ENCODE measurements around the gene SOCS3.

The SOCS3 gene

DNA sequence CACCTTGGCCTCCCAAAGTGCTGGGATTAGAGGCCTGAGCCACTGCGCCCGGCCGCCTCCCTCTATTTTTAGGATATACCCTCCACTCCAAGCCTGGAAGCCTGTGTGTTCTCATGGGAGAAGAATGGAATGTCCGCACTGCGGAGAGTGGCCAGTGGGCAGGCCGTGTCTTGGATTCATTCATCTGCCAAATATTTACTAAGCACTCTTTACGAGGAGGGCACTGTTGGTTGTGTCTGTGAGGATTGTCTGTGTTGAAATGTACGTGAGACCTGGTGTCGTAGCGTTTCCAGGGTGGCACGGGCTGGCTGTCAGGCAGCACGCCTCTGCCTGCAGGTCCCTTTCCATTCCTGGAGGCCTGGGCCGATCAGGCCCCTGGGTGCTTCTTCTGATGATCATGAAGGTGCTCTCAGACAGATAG lies 37.8 kb upstream of the SOCS3 start:
- H3K9ac ChIP-seq (ENCODE audit: low read depth, low read length), result no peak overlapping the region
- no peaks in the 10 kb centered on the region for H3K9me3 ChIP-seq (ENCODE audit: control insufficient read depth, insufficient read depth, low read length)
- peaks cover 48% of the 10 kb centered on the region for H3K36me3 ChIP-seq (ENCODE audit: insufficient read depth, low read length)
- H3K4me1 ChIP-seq (ENCODE audit: insufficient read depth, low read length), result no peaks in the 10 kb centered on the region; the same call in 1 of the 2 replicates

DNA sequence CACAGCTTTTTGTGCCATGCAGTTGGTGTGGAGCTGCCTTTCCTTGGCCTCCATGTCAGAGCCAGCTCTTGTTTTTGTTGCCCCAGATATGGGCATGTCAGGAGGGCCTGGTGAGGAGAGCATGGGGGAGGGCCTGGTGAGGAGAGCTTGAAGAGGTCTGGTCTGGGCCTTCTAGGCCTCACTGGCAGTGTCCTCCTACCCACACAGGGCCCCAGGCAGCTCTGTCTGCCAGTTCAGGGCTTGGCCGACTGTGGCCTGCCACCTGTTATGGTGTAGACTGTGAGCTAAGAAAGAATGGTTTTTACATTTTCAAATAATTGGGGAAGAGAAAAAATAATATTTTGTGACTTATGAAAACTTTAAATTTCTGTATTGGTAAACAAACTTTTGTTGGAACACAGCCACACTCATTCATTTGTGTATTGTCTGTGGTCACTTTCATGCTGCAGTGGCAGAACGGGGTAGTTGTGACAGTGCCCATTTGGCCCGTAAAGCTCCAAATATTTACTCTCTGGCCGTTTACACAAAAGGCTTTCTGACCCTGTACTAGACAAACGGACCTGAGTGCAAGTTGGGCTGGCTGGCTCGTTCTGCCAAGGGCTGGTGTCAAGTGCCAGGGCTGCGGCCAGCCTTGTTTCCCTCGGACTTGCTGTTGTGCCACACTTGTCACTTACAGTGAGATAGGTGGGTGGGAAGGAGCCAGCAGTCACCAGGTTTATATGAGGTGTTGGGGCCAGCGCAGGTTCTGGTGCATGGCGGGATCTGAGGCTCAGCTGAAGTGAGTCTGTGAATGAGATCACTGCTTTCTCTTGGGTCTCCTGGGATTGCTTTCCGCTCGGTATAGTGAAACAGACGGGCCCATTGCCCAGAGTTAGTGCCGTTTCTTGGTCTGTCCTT lies 36.8 kb upstream of the SOCS3 start:
- peaks cover 49% of the 10 kb centered on the region for H3K36me3 ChIP-seq (ENCODE audit: insufficient read depth, low read length)
- H3K4me1 ChIP-seq (ENCODE audit: insufficient read depth, low read length), result peaks cover 10% of the 10 kb centered on the region
- H3K9ac ChIP-seq (ENCODE audit: low read depth, low read length), result no peak overlapping the region
- no peaks in the 10 kb centered on the region for H3K9me3 ChIP-seq (ENCODE audit: control insufficient read depth, insufficient read depth, low read length)

DNA sequence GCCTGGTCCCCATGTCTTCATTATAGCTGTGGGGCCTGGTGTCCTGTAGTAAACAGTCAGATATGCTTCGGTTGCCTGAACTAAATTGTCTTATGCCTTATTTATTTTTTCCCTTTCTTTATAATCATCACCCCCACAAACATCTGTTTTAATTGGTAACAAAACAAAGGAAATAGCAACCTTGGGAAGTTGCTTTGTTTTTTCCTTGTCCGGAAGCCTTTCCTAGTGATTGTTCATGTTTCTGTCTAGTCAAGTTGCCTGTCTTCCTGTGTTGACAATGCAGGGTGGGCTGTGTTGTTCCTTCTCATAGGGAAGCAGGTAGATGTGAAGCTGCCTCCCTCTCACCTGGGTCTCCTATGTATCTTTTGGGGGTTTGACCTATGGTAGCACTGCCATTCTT lies 35.3 kb upstream of the SOCS3 start:
- Histone ChIP-seq H3K9ac (ENCODE audit: low read depth, low read length) (no peak overlapping the region), H3K4me1 (ENCODE audit: insufficient read depth, low read length) (peaks cover 17% of the 10 kb centered on the region), H3K36me3 (ENCODE audit: insufficient read depth, low read length) (peaks cover 40% of the 10 kb centered on the region), H3K9me3 (ENCODE audit: control insufficient read depth, insufficient read depth, low read length) (no peaks in the 10 kb centered on the region)

DNA sequence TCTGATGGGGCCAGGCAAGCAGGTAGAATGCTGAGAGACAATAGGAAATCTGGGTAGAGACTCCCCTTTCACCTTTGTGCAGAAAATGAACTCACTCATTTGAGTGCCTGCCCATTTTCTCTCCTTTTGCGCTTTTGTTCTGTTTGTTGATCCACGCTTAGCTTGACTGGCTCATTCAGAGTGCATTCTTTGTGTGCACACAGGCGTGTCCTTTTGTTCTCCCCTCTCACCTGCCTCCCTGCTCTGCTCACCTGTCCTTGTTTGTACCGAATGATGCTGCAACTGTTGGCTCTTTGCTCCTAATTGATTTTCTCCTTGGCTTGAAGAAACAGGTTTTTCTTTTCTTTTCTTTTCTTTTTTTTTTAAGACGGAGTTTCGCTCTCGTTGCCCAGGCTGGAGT lies 34.3 kb upstream of the SOCS3 start:
- no peak overlapping the region for H3K9ac ChIP-seq (ENCODE audit: low read depth, low read length)
- H3K4me1 ChIP-seq (ENCODE audit: insufficient read depth, low read length), result peaks cover 22% of the 10 kb centered on the region
- H3K36me3 ChIP-seq (ENCODE audit: insufficient read depth, low read length), result peaks cover 30% of the 10 kb centered on the region
- no peaks in the 10 kb centered on the region for H3K9me3 ChIP-seq (ENCODE audit: control insufficient read depth, insufficient read depth, low read length)

DNA sequence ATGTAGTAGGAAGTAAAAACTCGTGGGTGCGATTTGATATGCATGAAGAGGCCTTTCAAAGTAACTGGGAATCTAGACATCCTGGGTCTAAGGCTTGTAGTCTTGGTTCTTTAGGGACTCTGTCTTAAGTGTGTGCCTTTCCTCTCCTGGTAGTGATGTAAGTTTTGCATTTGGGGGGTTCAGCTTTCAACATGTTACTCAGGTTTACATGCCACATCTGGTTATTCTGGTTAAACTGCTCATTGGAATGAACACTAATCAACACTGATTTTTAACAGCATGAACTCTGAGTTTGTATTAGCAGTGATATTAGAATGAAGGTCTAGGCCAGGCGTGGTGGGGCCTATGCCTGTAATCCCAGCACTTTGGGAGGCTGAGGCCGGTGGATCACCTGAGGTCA lies 33.7 kb upstream of the SOCS3 start:
- H3K4me1 ChIP-seq (ENCODE audit: insufficient read depth, low read length), result peaks cover 23% of the 10 kb centered on the region
- H3K36me3 ChIP-seq (ENCODE audit: insufficient read depth, low read length), result peaks cover 25% of the 10 kb centered on the region
- no peak overlapping the region for H3K9ac ChIP-seq (ENCODE audit: low read depth, low read length)
- no peaks in the 10 kb centered on the region for H3K9me3 ChIP-seq (ENCODE audit: control insufficient read depth, insufficient read depth, low read length)

DNA sequence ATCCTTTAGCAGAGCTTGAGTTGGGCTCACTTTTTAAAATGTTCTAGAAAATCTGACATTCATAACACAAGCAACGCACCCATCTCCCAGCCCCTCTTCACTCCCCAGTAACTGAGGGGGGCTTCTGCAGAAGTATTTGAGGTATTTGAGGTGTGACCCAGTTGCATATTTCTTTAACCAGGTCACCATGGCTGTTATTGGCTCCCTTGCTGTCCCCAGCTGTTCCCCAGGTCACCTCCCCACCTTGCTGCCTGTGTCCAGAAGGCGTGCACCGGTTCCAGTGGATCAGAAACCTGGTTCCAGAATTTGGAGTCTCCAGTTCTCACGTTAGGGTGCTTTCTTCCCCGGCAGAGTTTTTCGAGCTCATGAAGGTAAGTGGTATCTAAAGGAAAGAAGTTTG lies 32.4 kb upstream of the SOCS3 start:
- Histone ChIP-seq H3K9me3 (ENCODE audit: control insufficient read depth, insufficient read depth, low read length) (no peaks in the 10 kb centered on the region), H3K4me1 (ENCODE audit: insufficient read depth, low read length) (peaks cover 29% of the 10 kb centered on the region), H3K9ac (ENCODE audit: low read depth, low read length) (0 out of 2 replicates have a peak overlapping the region, but pooled peaks have one; percentile 12), H3K36me3 (ENCODE audit: insufficient read depth, low read length) (peaks cover 15% of the 10 kb centered on the region)

DNA sequence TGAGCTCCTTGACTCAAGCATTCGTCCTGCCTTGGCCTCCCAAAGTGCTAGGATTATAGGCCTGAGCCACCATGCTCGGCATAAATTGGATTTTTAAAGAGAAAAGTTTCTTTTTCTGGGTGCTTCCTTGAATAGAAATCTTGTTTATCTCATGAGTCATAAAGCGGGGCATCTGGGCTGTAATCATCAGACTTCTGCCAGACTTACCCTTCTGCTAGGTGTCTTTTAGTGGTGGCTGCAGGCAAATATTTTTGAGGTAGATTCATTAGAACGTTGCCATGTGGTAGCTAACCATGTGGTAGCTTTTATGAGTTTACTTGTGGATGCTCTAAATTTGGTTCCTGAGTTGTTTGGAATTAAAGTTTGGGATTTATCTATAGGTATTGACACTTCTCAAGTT lies 32.0 kb upstream of the SOCS3 start:
- peaks cover 29% of the 10 kb centered on the region for H3K4me1 ChIP-seq (ENCODE audit: insufficient read depth, low read length)
- peaks cover 15% of the 10 kb centered on the region for H3K36me3 ChIP-seq (ENCODE audit: insufficient read depth, low read length)
- no peaks in the 10 kb centered on the region for H3K9me3 ChIP-seq (ENCODE audit: control insufficient read depth, insufficient read depth, low read length)
- H3K9ac ChIP-seq (ENCODE audit: low read depth, low read length), result no peak overlapping the region

DNA sequence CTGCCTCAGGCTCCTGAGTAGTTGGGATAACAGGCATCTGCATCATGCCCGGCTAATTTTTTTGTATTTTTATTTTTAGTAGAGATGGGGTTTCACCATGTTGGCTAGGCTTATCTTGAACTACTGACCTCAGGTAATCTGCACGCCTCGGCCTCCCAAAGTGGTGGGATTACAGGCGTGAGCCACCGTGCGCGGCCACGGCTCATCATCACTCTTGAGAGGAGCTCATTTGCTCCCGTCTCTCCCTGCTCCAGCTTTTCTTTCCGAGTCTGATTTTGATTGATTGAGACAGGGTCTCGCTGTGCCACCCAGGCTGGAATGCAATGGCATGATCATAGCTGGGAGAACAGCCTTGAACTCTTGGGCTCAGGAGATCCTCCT lies 31.2 kb upstream of the SOCS3 start:
- H3K4me1 ChIP-seq (ENCODE audit: insufficient read depth, low read length), result peaks cover 33% of the 10 kb centered on the region
- H3K36me3 ChIP-seq (ENCODE audit: insufficient read depth, low read length), result peaks cover 12% of the 10 kb centered on the region
- no peaks in the 10 kb centered on the region for H3K9me3 ChIP-seq (ENCODE audit: control insufficient read depth, insufficient read depth, low read length)
- H3K9ac ChIP-seq (ENCODE audit: low read depth, low read length), result no peak overlapping the region

DNA sequence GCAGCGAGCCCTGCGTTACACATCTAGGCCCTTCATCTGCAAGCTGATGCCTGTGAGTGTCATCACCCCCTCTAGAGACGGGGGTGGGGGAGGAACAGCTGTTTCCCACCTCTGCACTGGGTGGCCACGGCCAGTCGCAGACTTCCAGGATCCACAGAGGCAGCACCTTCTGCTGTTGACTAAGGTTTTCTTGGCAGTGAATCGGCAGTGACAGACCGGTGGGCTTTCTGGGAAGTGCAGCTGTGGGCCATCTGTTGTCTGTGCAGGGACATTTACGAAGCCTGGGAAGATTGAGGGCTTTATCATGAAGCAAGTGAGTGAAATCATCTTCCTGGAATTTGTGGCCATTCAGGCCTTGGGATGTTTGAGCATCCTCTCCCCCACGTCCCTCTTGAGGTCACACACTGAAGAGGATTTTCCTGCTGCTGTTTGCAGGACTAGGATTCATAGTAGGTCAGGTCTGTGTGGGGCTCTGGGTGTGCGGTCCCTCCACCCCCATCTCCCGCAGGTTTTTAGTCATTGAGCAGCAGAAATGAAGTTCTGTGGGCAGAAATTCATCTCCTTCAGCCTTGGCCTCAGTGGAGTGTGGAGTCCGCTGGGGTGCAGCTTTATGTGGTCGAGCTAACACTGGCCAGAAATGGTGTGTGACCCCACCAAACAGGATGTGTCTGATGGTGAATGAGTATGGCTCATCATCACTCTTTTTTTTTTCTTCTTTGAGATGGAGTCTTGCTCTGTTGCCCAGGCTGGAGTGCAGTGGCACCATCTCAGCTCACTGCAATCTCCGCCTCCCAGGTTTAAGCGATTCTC lies 30.6 kb upstream of the SOCS3 start:
- Histone ChIP-seq H3K9ac (ENCODE audit: low read depth, low read length) (no peak overlapping the region), H3K9me3 (ENCODE audit: control insufficient read depth, insufficient read depth, low read length) (no peaks in the 10 kb centered on the region), H3K36me3 (ENCODE audit: insufficient read depth, low read length) (peaks cover 10% of the 10 kb centered on the region), H3K4me1 (ENCODE audit: insufficient read depth, low read length) (peaks cover 39% of the 10 kb centered on the region)

DNA sequence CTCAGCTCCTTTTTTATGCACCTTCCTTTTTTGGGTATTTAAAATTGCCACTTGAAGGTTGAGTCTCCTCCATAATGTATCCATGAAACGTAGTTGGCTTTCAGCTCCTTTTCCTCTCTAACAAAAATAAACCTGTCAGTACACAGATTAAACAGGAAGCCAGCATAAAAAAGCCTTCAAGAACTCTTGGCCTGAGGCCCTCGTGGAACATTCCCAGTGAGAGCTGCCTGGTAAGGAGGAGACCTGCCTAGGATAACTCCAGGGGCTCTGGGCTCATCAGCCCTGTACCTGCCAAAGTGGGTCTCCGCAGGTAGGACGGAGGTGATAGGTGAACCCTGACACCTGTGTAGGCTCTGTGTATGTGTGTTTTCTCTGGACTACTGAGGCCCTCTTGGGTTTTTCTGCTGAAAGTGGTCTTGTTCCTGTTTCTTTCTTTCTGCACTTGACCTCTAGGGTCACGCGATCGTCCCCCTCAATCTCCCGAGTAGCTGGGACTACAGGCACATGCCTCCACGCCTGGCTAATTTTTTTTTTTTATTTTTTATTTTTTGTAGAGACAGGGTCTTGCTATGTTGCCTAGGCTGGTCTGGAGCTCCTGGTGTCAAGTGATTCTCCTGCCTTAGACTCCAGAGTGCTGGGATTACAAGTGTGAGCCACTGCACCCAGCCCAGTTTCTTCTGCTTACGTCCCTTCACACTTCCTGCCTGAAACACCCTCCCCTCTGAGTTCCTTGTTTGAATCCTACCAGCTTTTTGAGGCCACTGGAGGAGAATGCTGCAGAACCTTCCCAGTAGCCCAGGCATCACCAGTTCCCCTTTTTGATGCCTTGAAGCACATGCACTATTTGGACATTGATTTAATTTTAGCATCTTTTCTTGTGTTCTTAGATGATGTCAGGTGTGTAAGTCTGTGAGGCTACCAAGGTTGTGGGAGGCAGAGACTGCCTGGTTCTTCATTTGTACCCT lies 28.4 kb upstream of the SOCS3 start:
- Histone ChIP-seq H3K9ac (ENCODE audit: low read depth, low read length) (no peak overlapping the region), H3K36me3 (ENCODE audit: insufficient read depth, low read length) (peaks cover 3% of the 10 kb centered on the region; the same call in 1 of the 2 replicates), H3K9me3 (ENCODE audit: control insufficient read depth, insufficient read depth, low read length) (no peaks in the 10 kb centered on the region), H3K4me1 (ENCODE audit: insufficient read depth, low read length) (peaks cover 53% of the 10 kb centered on the region)

DNA sequence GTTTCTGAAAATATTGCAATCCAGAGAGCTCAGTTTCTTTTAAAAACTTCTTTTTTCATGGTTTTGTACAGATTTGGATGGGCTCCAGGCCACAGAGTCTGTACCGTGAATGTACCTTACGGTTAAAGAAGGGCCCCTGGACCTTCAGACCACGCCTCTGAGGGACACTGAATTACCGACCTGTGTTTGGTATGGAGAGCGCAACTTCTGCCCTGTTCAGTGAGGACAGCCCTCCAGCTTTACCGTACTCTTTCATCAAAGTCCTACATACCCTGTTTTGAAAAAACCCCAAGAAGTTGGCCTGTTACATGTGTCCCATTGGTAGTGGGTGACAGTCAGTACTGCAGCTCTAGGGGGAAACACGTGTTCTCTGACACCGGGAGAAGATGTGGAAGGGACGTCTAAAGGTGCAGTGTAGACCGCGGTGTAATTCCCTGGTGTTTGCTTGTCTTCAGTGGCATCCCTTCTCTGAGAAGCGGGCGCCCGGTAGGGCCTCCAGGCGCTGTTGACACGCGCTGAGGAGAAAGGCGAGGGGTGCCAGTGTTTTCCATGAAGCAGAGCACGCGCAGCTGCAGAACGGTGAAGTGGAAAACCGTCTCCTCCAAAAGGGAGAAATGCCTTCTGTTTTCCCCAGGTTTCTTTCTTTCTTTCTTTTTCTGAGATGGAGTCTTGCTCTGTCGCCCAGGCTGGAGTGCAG lies 24.8 kb upstream of the SOCS3 start:
- Histone ChIP-seq H3K4me1 (ENCODE audit: insufficient read depth, low read length) (peaks cover 54% of the 10 kb centered on the region), H3K36me3 (ENCODE audit: insufficient read depth, low read length) (peaks cover 3% of the 10 kb centered on the region; the same call in 1 of the 2 replicates), H3K9me3 (ENCODE audit: control insufficient read depth, insufficient read depth, low read length) (no peaks in the 10 kb centered on the region), H3K9ac (ENCODE audit: low read depth, low read length) (no peak overlapping the region)

DNA sequence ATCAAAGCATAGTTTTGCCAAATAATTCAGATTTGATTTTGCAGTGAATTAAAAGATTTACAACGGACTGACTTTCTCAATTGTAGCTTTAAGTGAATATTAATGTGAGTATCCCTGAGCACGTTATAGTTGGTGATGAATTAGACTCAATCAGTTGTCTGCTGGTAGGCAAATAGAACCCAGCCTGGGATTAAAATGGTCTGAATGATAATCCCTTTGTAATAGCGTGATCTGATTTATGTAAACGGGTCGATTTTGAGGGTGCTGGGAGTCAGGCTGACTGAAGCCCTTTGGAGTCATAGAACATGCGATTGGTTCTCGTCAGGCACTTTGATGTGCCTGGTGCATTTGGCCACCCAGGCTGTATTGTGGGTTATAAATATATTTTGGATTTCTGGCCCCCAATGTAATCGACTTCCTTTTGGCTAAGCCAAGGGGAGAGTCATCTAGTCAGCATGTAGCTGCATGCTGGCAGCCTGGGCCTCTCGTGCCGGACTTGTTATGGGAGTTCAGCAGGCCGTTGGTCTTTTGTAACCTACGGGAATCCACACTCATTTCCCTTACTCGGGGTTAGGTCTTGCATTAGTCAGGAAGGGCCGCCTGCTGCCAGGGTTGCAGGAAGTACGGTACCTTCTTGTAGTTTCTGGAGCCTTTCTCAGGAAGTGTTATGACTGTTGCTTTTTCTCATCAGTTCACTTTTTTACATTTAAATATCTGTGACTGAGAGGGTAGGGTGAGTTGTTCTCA lies 24.0 kb upstream of the SOCS3 start:
- H3K9ac ChIP-seq (ENCODE audit: low read depth, low read length), result no peak overlapping the region
- H3K9me3 ChIP-seq (ENCODE audit: control insufficient read depth, insufficient read depth, low read length), result no peaks in the 10 kb centered on the region
- peaks cover 54% of the 10 kb centered on the region for H3K4me1 ChIP-seq (ENCODE audit: insufficient read depth, low read length)
- peaks cover 3% of the 10 kb centered on the region; the same call in 1 of the 2 replicates for H3K36me3 ChIP-seq (ENCODE audit: insufficient read depth, low read length)
